Right lobe of liver (tissue), 6 donors: Measurements from ENCODE around the gene RCCD1. TPM values are rescaled to one million over a fixed set of nuclear protein-coding genes. Genes with fewer than 3 reads are reported as not detected.
A peak's percentile ranks its signal among the peaks of the same experiment; 100 is the strongest.

Experiments
- ATAC-seq, 4 donors: fragments of 200-7000 bp; cut with Tn5 transposase; one replicate each; pipeline ENCODE4 v1.9.1; 2020; ENCODE audit warnings: mild to moderate bottlenecking in 4 of 4, moderate library complexity in 4 of 4
- DNase-seq, 3 donors: peaks; one replicate each; pipeline ENCODE4 v3.0.0-alpha.2; 2020
- H3K27ac ChIP-seq, 3 donors: fragments of 200-600 bp; one replicate each; pipeline ENCODE4 v1.8.0; 2022
- H3K27me3 ChIP-seq, 2 donors: fragments of 200-600 bp; one replicate each; pipeline ENCODE4 v1.8.0; 2022
- H3K36me3 ChIP-seq, 4 donors: fragments of 200-600 bp; sonication (generic) in 1 of 4; one replicate each; pipeline versions ENCODE4 v1.5.1 to v1.8.0; 2017 to 2022; ENCODE audit warnings: control low read depth in 1 of 4
- H3K4me1 ChIP-seq, 4 donors: fragments of 200-600 bp; sonication (generic) in 1 of 4; one replicate each; pipeline versions ENCODE4 v1.5.1 to v1.8.0; 2017 to 2022; ENCODE audit warnings: control low read depth in 1 of 4
- H3K4me3 ChIP-seq, 3 donors: fragments of 200-600 bp; one replicate each; pipeline ENCODE4 v1.8.0; 2022
- H3K9me3 ChIP-seq, 4 donors: fragments of 200-600 bp; sonication (generic) in 1 of 4; one replicate each; pipeline versions ENCODE4 v1.5.1 to v1.8.0; 2017 to 2022; ENCODE audit warnings: control low read depth in 1 of 4
- POLR2A ChIP-seq: fragments of 450-650 bp; IDR thresholded peaks from one replicate; pipeline ENCODE4 v1.6.1; 2017; ENCODE audit warnings: antibody characterized with exemption, mild to moderate bottlenecking
- WGBS: methylation state at CpG from one replicate; pipeline ENCODE4 v1.1.6; 2018; ENCODE audit warnings: low coverage, low lambda C conversion rate; ENCODE audit not compliant: insufficient coverage; ENCODE audit errors: missing lambda C conversion rate; 5-methylcytosine and 5-hydroxymethylcytosine counted together
- intact Hi-C, 2 donors: fragments of 100-400 bp; cut with DNase I; formaldehyde crosslinking; loops; one replicate each; pipeline versions ENCODE4 v1.11.2 to v1.14.1; 2022
- total RNA-seq, 6 experiments: library from RNA; depleted of rRNA in 2 of 6; stranded (reverse); fragments of >200 nt in 2 of 6; fragmentation: NEBNext Ultra II Directional in 3 of 6; extraction: Animal tissue kit (Norgen Biotek cat#: 25700) in 3 of 6; gene quantifications; one replicate each; pipeline versions ENCODE4 v1.1.0 to v1.2.4, GENCODE V29; 2016 to 2023
- TF ChIP-seq, protein P1 (sequence below), 4 donors: fragments of 200-600 bp in 3 of 4; fragments of 450-650 bp in 1 of 4; IDR thresholded peaks; one replicate each; pipeline versions ENCODE4 v1.5.1 to v1.8.0; 2016 to 2022; ENCODE audit warnings: antibody characterized with exemption in 4 of 4, mild to moderate bottlenecking in 2 of 4
- donor health status: DM: no; HTN: yes; CAD: no.
- donor health status: DM: no; HTN: no; CAD: no.
- donor health status: DM: no; HTN: no; CAD: no.
- donor health status: DM: no; HTN: yes; CAD: no.
- donor health status: DM: no; HTN: yes; CAD: no.

Gene RCCD1
- total RNA-seq, 6 experiments from 2014 or later: 4.8 to 7.9 (median 6.6) TPM

DNA sequence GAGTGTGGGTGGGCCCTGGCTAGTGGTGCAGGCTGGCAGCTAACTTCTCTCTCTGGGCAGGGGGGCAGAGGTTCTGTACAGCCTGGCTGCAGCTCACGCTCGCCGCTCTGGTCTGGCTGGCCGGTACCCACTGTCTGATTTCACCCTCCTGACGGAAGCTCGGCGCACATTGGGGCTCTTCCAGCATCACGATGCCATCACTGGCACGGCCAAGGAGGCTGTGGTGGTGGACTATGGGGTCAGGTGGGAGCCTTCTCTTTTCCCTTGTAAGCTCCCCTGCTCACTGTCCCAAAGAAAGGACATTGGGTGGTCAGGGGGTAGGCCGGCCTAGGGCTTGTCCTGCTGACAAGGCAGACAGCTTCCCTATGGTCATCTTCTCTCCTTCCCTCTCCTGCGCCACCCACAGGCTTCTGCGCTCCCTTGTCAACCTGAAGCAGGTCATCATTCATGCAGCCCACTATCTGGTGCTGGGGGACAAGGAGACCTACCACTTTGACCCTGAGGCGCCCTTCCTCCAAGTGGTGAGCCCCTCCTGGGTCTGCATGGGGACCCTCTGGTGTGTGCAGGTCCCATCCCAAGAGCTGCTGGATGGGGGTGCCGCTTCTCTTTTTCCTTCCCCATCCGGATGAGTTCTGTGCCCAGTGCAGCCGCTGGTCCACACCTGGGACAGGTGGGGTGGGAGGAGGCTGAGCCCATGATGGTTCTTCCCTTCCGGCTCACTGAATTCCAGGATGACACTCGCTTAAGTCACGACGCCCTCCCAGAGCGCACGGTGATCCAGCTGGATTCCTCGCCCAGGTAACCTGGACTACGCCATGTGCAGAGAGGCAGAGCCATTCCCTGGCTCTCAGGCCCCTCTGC is 44.0 kb upstream of the RCCD1 start:
- H3K4me3 ChIP-seq: no peak overlapping the region
- no peak overlapping the region for H3K27ac ChIP-seq
- peaks cover 0 to 12% (median 0%) of the 10 kb centered on the region in 4 donors for H3K4me1 ChIP-seq
- no peaks in the 10 kb centered on the region for H3K9me3 ChIP-seq
- H3K36me3 ChIP-seq: peaks cover 5 to 89% (median 57%) of the 10 kb centered on the region in 4 donors
- peak in 2 of 3 donors; percentile 16 to 35 for DNase-seq
- H3K27me3 ChIP-seq: no peaks in the 10 kb centered on the region
- ATAC-seq: no peak
- intact Hi-C loops: loop anchor here in 1 of 2 donors (10.0 kb wide), 1 partner anchor 266 kb away; no protein-coding TSS in a partner anchor
- 94% methylated on average over 7 of the region's 24 CpGs for WGBS
- TF ChIP-seq POLR2A: no peak
- TF ChIP-seq, protein P1, sequence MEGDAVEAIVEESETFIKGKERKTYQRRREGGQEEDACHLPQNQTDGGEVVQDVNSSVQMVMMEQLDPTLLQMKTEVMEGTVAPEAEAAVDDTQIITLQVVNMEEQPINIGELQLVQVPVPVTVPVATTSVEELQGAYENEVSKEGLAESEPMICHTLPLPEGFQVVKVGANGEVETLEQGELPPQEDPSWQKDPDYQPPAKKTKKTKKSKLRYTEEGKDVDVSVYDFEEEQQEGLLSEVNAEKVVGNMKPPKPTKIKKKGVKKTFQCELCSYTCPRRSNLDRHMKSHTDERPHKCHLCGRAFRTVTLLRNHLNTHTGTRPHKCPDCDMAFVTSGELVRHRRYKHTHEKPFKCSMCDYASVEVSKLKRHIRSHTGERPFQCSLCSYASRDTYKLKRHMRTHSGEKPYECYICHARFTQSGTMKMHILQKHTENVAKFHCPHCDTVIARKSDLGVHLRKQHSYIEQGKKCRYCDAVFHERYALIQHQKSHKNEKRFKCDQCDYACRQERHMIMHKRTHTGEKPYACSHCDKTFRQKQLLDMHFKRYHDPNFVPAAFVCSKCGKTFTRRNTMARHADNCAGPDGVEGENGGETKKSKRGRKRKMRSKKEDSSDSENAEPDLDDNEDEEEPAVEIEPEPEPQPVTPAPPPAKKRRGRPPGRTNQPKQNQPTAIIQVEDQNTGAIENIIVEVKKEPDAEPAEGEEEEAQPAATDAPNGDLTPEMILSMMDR (IDR thresholded peaks at IDR 0.05): no peak

DNA sequence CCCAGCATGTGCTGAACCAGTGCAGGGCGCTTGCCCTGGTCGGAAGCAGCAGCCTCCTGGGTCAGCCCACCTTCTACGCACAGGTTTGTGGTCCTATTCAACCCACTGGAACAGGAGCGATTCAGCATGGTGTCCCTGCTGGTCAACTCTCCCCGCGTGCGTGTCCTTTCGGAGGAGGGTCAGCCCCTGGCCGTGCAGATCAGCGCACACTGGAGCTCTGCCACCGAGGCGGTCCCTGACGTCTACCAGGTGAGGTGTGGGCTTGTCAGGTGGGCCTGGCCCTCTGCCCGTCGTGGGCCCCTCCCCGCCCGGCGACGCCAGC is 43.4 kb upstream of the RCCD1 start:
- whole genome bisulfite sequencing: no CpG with 5 or more reads among the region's 19 CpGs
- TF ChIP-seq, protein P1 (IDR thresholded peaks at IDR 0.05): no peak
- TF ChIP-seq POLR2A: no peak
- peak in 2 of 3 donors; percentile 12 to 40 for DNase-seq
- intact Hi-C loops: loop anchor here in 1 of 2 donors (10.0 kb wide), 1 partner anchor 266 kb away; no protein-coding TSS in a partner anchor
- H3K4me1 ChIP-seq: peaks cover 0 to 15% (median 0%) of the 10 kb centered on the region in 4 donors
- H3K9me3 ChIP-seq: no peaks in the 10 kb centered on the region
- ATAC-seq: no peak
- H3K27me3 ChIP-seq: no peaks in the 10 kb centered on the region
- H3K4me3 ChIP-seq: no peak overlapping the region
- peaks cover 5 to 84% (median 55%) of the 10 kb centered on the region in 4 donors for H3K36me3 ChIP-seq
- H3K27ac ChIP-seq: no peak overlapping the region

DNA sequence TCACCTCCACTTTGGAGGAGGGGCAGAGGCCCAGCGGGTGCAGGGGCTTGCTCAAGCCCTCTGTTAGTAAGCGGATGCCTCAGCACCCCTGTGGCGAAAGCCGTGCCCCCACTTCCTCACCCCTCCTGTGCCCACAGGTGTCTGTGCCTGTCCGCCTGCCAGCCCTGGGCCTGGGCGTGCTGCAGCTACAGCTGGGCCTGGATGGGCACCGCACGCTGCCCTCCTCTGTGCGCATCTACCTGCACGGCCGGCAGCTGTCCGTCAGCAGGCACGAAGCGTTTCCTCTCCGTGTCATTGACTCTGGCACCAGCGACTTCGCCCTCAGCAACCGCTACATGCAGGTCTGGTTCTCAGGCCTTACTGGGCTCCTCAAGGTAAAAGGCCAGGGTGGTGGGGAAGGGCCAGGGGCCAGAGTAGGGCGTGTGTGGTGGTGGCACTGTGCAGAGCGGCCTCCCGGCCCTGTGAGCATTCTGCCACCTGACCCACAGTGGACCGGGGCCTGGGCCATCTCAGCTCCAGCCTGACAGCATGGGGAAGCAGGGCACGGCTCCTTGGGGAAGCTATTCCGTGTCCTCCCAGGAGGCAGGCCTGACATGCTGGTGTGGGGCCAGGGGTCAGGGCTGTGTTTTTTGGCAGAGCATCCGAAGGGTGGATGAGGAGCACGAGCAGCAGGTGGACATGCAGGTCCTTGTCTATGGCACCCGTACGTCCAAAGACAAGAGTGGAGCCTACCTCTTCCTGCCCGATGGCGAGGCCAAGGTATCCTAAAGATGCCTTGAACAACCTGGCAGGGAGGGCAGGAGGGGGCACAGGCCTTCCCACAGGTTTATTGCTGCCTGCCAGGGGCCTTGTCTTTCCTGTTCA is 42.5 kb upstream of the RCCD1 start:
- Histone ChIP-seq H3K36me3 (peaks cover 5 to 83% (median 55%) of the 10 kb centered on the region in 4 donors), H3K4me1 (peaks cover 0 to 18% (median 0%) of the 10 kb centered on the region in 4 donors), H3K27me3 (no peaks in the 10 kb centered on the region), H3K4me3 (no peak overlapping the region), H3K9me3 (no peaks in the 10 kb centered on the region), H3K27ac (no peak overlapping the region)
- intact Hi-C loops: loop anchor here in 1 of 2 donors (10.0 kb wide), 1 partner anchor 267 kb away; no protein-coding TSS in a partner anchor
- 72% methylated on average over 14 of the region's 30 CpGs for WGBS
- peak in 2 of 3 donors; percentile 25 to 53 for DNase-seq
- TF ChIP-seq, protein P1 (IDR thresholded peaks at IDR 0.05): no peak
- no peak for TF ChIP-seq POLR2A
- ATAC-seq: no peak

DNA sequence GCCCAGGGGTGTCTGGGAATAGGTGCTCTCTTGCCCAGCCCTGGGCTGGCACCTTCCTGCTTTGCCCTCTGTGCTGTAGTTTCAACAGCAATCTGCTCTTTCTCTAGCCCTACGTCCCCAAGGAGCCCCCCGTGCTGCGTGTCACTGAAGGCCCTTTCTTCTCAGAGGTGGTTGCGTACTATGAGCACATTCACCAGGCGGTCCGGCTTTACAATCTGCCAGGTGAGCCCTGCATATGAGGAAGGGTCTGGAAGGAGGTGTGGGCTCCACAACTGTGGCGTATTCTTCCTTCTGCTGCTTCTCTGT is 42.0 kb upstream of the RCCD1 start:
- ATAC-seq: no peak
- H3K27me3 ChIP-seq: no peaks in the 10 kb centered on the region
- intact Hi-C loops: loop anchor here in 1 of 2 donors (10.0 kb wide), 1 partner anchor 268 kb away; no protein-coding TSS in a partner anchor
- H3K27ac ChIP-seq: no peak overlapping the region
- no peak overlapping the region for H3K4me3 ChIP-seq
- peaks cover 8 to 83% (median 52%) of the 10 kb centered on the region in 4 donors for H3K36me3 ChIP-seq
- TF ChIP-seq, protein P1 (IDR thresholded peaks at IDR 0.05): no peak
- TF ChIP-seq POLR2A: no peak
- peaks cover 0 to 18% (median 0%) of the 10 kb centered on the region in 4 donors for H3K4me1 ChIP-seq
- 86% methylated on average over 4 of the region's 7 CpGs for WGBS
- DNase-seq: peak in 2 of 3 donors; percentile 14 to 37
- H3K9me3 ChIP-seq: no peaks in the 10 kb centered on the region
